H9 (cell line): Measurements from ENCODE around the gene DYNC1I2. TPM values are rescaled to one million over a fixed set of nuclear protein-coding genes. Genes with fewer than 3 reads are reported as not detected.

Experiments
- DNase-seq: peaks from one replicate; pipeline ENCODE4 v3.0.0-alpha.2; 2017
- H2AFZ ChIP-seq: one replicate; pipeline ENCODE4 v1.6.1; 2013; ENCODE audit warnings: mild to moderate bottlenecking, low read length, control low read depth, moderate library complexity
- H2AK5ac ChIP-seq: 2 replicates; pipeline ENCODE4 v1.6.1; 2013; ENCODE audit warnings: low read length, control low read depth, mixed read lengths; ENCODE audit not compliant: insufficient read length
- H2BK120ac ChIP-seq: one replicate; pipeline ENCODE4 v1.6.1; 2013; ENCODE audit warnings: low read depth, mild to moderate bottlenecking, low read length, control low read depth, inconsistent platforms; ENCODE audit not compliant: poor library complexity, severe bottlenecking
- H2BK12ac ChIP-seq: 2 replicates; pipeline ENCODE4 v1.6.1; 2013; ENCODE audit warnings: low read length, control low read depth, mixed read lengths, low read depth; ENCODE audit not compliant: insufficient read length
- H2BK15ac ChIP-seq: 2 replicates; pipeline ENCODE4 v1.6.1; 2013; ENCODE audit warnings: low read depth, low read length, control low read depth
- H2BK20ac ChIP-seq: one replicate; pipeline ENCODE4 v1.6.1; 2013; ENCODE audit warnings: low read depth, mild to moderate bottlenecking, low read length, control low read depth, inconsistent platforms; ENCODE audit not compliant: poor library complexity, severe bottlenecking
- H2BK5ac ChIP-seq: 2 replicates; pipeline ENCODE4 v1.6.1; 2013; ENCODE audit warnings: low read length, control low read depth, mixed read lengths; ENCODE audit not compliant: insufficient read length
- H3K14ac ChIP-seq: 2 replicates; pipeline ENCODE4 v1.6.1; 2013; ENCODE audit warnings: low read length, control low read depth; ENCODE audit not compliant: insufficient read depth
- H3K18ac ChIP-seq: 2 replicates; pipeline ENCODE4 v1.6.1; 2013; ENCODE audit warnings: low read depth, mild to moderate bottlenecking, mixed read lengths, low read length, control low read depth; ENCODE audit not compliant: insufficient read length
- H3K23ac ChIP-seq: 2 replicates; pipeline ENCODE4 v1.6.1; 2013; ENCODE audit warnings: low read length, control low read depth, mixed read lengths, low read depth; ENCODE audit not compliant: insufficient read length
- H3K23me2 ChIP-seq: 2 replicates; pipeline ENCODE4 v1.6.1; 2013; ENCODE audit warnings: low read depth, mild to moderate bottlenecking, mixed read lengths, low read length, control low read depth; ENCODE audit not compliant: insufficient read length, poor library complexity, severe bottlenecking
- H3K27ac ChIP-seq: 2 replicates; pipeline ENCODE4 v1.5.1; 2013; ENCODE audit warnings: low read length, control low read depth, mixed read lengths, low read depth; ENCODE audit not compliant: insufficient read length
- H3K27me3 ChIP-seq: 2 replicates; pipeline ENCODE4 v1.6.1; 2013; ENCODE audit warnings: low read length, control low read depth, inconsistent platforms; ENCODE audit not compliant: insufficient read depth
- H3K4ac ChIP-seq: 2 replicates; pipeline ENCODE4 v1.6.1; 2013; ENCODE audit warnings: low read depth, mild to moderate bottlenecking, control low read depth, inconsistent platforms, low read length, moderate library complexity
- H3K4me1 ChIP-seq: 2 replicates; pipeline ENCODE4 v1.6.1; 2013; ENCODE audit warnings: low read length, control low read depth, inconsistent platforms; ENCODE audit not compliant: insufficient read depth
- H3K4me2 ChIP-seq: 2 replicates; pipeline ENCODE4 v1.6.1; 2013; ENCODE audit warnings: low read length, control low read depth, mixed read lengths; ENCODE audit not compliant: insufficient read length, insufficient read depth
- H3K56ac ChIP-seq: 2 replicates; pipeline ENCODE4 v1.6.1; 2013; ENCODE audit warnings: low read depth, mild to moderate bottlenecking, mixed read lengths, low read length, control low read depth; ENCODE audit not compliant: insufficient read length
- H3K79me1 ChIP-seq: 2 replicates; pipeline ENCODE4 v1.6.1; 2013; ENCODE audit warnings: low read depth, mild to moderate bottlenecking, moderate library complexity, low read length, control low read depth, inconsistent platforms; ENCODE audit not compliant: insufficient read depth, poor library complexity, severe bottlenecking
- H3K79me2 ChIP-seq: 2 replicates; pipeline ENCODE4 v1.6.1; 2013; ENCODE audit warnings: low read length, control low read depth, inconsistent platforms; ENCODE audit not compliant: insufficient read depth
- H3K9ac ChIP-seq: 2 replicates; pipeline ENCODE4 v1.6.1; 2013; ENCODE audit warnings: low read length, control low read depth, mixed read lengths; ENCODE audit not compliant: insufficient read length; ENCODE audit errors: extremely low read depth
- H3K9me3 ChIP-seq: one replicate; pipeline ENCODE4 v1.6.1; 2013; ENCODE audit warnings: low read depth, low read length, inconsistent platforms; ENCODE audit not compliant: control insufficient read depth
- H3T11ph ChIP-seq: one replicate; pipeline ENCODE4 v1.6.1; 2013; ENCODE audit warnings: mild to moderate bottlenecking, low read length, control low read depth, inconsistent platforms
- H4K20me1 ChIP-seq: one replicate; pipeline ENCODE4 v1.6.1; 2013; ENCODE audit not compliant: control insufficient read depth, insufficient read length, insufficient read depth
- H4K5ac ChIP-seq: 2 replicates; pipeline ENCODE4 v1.6.1; 2013; ENCODE audit warnings: low read depth, mild to moderate bottlenecking, mixed read lengths, low read length, control low read depth; ENCODE audit not compliant: insufficient read length
- H4K8ac ChIP-seq: replicated peaks from 2 replicates; pipeline ENCODE4 v1.6.1; 2013; ENCODE audit warnings: low read length, control low read depth, mixed read lengths, low read depth; ENCODE audit not compliant: insufficient read length
- H4K91ac ChIP-seq: 2 replicates; pipeline ENCODE4 v1.6.1; 2013; ENCODE audit warnings: low read depth, mild to moderate bottlenecking, moderate library complexity, mixed read lengths, low read length, control low read depth; ENCODE audit not compliant: insufficient read length
- H3K27ac Mint-ChIP-seq, 3 experiments: 2 replicates in 2 of 3; 3 replicates in 1 of 3; pipeline ENCODE4 v1.8.0; 2020 to 2021; ENCODE audit warnings: mixed read lengths in 3 of 3, mild to moderate bottlenecking in 1 of 3, moderate library complexity in 1 of 3
- H3K27me3 Mint-ChIP-seq: 2 replicates; pipeline ENCODE4 v1.8.0; 2021; ENCODE audit warnings: low read depth, mild to moderate bottlenecking, moderate library complexity, mixed read lengths
- H3K36me3 Mint-ChIP-seq, 3 experiments: 2 replicates in 2 of 3; 3 replicates in 1 of 3; pipeline ENCODE4 v1.8.0; 2020 to 2021; ENCODE audit warnings: low read depth in 3 of 3, mixed read lengths in 3 of 3; ENCODE audit not compliant: insufficient read depth in 1 of 3
- H3K4me1 Mint-ChIP-seq, 2 experiments: 2 replicates each; pipeline ENCODE4 v1.8.0; 2020; ENCODE audit warnings: mixed read lengths in 2 of 2
- H3K4me3 Mint-ChIP-seq, 2 experiments: 2 replicates in 1 of 2; 3 replicates in 1 of 2; pipeline ENCODE4 v1.8.0; 2020 to 2021; ENCODE audit warnings: mild to moderate bottlenecking in 2 of 2, mixed read lengths in 2 of 2, moderate library complexity in 1 of 2
- H3K9me3 Mint-ChIP-seq, 2 experiments: 2 replicates in 1 of 2; 3 replicates in 1 of 2; pipeline ENCODE4 v1.8.0; 2020; ENCODE audit warnings: mild to moderate bottlenecking in 2 of 2, mixed read lengths in 2 of 2, moderate library complexity in 1 of 2
- CTCF ChIP-seq: fragments of 200-600 bp; sonication (generic); conservative IDR thresholded peaks from 3 replicates; pipeline ENCODE4 v1.8.0; 2021; ENCODE audit warnings: antibody characterized with exemption, mild to moderate bottlenecking
- WGBS: extraction: QIAGEN DNeasy Blood & Tissue Kit; methylation state at CpG from one replicate; pipeline ENCODE4 v1.1.7; 2013; ENCODE audit warnings: missing lambda C conversion rate, low lambda C conversion rate, mixed read lengths; ENCODE audit not compliant: insufficient read length; ENCODE audit errors: extremely low coverage; 5-methylcytosine and 5-hydroxymethylcytosine counted together
- total RNA-seq: library from RNA; stranded (reverse); gene quantifications from 2 replicates; pipeline ENCODE4 v1.2.1, GENCODE V29; 2021

DYNC1I2 gene
- total RNA-seq, 1 experiment from 2014 or later: 73.4 TPM

- no peak overlapping the region for H3K27ac Mint-ChIP-seq
- H4K20me1 ChIP-seq: no peaks in the 10 kb centered on the region
- no peaks in the 10 kb centered on the region for H3K79me2 ChIP-seq
- no peak overlapping the region for H3K14ac ChIP-seq
- no peak overlapping the region for H2AFZ ChIP-seq
- no peak overlapping the region for H3K4ac ChIP-seq
- no peak overlapping the region for H3K18ac ChIP-seq
- no peak for TF ChIP-seq CTCF
- no peaks in the 10 kb centered on the region for H3K9me3 ChIP-seq
- H3K4me1 ChIP-seq: no peaks in the 10 kb centered on the region
- H3K4me1 Mint-ChIP-seq: no peaks in the 10 kb centered on the region
- H2BK20ac ChIP-seq: no peak overlapping the region
- H4K8ac ChIP-seq: no peak overlapping the region
- no peaks in the 10 kb centered on the region for H3K27me3 Mint-ChIP-seq
- no peak overlapping the region for H2AK5ac ChIP-seq
- H3K36me3 Mint-ChIP-seq: peaks cover 0 to 31% (median 23%) of the 10 kb centered on the region in 3 experiments; a peak in 5 of 7 replicates
- H3K79me1 ChIP-seq: no peaks in the 10 kb centered on the region
- H3K23me2 ChIP-seq: no peaks in the 10 kb centered on the region
- no peak overlapping the region for H3T11ph ChIP-seq
- H3K23ac ChIP-seq: no peak overlapping the region
- H3K27me3 ChIP-seq: no peaks in the 10 kb centered on the region
- no peak overlapping the region for H2BK5ac ChIP-seq
- no peak overlapping the region for H3K27ac ChIP-seq
- DNase-seq: no peak
- H3K56ac ChIP-seq: no peak overlapping the region
- no peak overlapping the region for H2BK15ac ChIP-seq
- H4K91ac ChIP-seq: no peak overlapping the region
- no peak overlapping the region for H3K4me2 ChIP-seq
- H3K4me3 Mint-ChIP-seq: no peak overlapping the region
- no peak overlapping the region for H4K5ac ChIP-seq
- H2BK12ac ChIP-seq: no peak overlapping the region
- no peaks in the 10 kb centered on the region for H3K9me3 Mint-ChIP-seq
- H3K9ac ChIP-seq: no peak overlapping the region
- no peak overlapping the region for H2BK120ac ChIP-seq
- WGBS: no CpG with 5 or more reads among the region's 4 CpGs
These were observed 58.5 kb downstream of the DYNC1I2 start for GRCh38 chr2:171745806-171746205.
